GM19438 (cell line): ENCODE measurements around the gene GRK5.
"Not testable (repeated sequence)": the region's sequence is repeated elsewhere in the genome, so short reads cannot be mapped to it uniquely, and the experiment has no call there.

Source experiments
- ATAC-seq: cut with Tn5 transposase; IDR thresholded peaks from one replicate; pipeline ENCODE4 v1.9.1; 2021; ENCODE audit warnings: low read depth; ENCODE audit not compliant: unreplicated experiment

Gene GRK5

GRCh38 chr10:119448628-119449584 lies 241.5 kb downstream of the GRK5 start:
- ATAC-seq = no peak

DNA sequence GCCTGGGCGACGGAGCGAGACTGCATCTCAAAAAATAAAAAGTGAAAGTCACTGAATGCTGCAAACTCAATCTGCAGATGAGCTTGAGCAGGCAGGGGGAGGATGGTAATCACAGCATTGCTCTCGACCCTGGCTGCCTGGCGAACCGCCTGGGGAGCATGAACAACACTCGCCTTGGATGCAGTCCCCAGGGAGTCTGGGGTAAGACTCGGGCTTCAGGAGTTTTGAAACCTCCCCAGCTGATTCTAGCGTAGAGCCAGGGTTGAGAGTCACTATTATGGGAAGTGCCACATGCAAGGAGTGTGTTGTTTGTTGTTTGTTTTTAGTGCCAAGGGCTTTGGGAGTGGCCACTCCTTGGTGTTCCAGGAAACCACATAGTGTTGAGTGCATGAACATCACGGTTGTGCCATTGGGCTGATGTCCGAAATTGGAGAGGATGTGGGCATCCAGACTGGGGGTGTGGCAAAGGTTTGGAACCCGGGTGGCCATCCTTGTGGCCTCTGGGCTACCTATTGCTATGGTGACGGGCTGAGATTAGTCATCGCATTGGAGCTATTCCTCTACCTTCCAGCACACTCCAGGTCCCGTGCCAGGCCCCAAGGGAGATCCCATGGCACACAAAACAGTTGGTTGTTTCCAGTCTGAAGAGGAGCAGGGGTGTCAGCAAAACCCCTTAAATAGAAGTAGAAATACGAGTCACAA lies 242.5 kb downstream of the GRK5 start:
- no peak for ATAC-seq

- ATAC-seq = no peak
These were observed 243.4 kb downstream of the GRK5 start for GRCh38 chr10:119450606-119451299.

DNA sequence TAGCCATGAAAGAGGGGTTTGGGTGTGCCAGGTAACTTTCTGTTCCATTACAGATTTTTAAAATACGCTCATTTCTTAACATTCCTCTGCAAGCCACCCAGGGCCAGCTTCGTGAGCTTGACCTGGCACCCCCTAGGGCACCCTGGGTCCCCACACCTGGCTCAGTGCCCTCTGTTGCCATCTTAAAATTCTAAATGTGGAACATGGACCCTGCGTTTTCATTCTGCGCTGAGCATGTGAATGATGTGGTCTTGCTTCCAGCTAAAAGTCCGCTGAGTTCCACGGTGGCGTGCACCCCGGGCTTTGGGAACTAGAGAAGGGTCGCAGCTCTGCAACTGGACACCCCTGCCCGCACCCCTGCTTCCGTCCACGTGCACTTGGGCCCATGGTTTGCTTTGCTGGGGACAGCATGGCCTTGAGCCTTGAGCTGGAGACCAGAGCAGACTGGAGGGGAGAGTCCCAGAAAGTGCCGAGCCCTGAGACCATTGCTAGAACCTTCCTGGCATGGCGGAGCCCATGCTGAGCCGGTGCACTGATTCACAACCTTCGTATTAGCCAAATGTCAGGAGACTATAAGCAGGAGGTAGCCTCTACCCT lies 244.0 kb downstream of the GRK5 start:
- ATAC-seq = no peak

DNA sequence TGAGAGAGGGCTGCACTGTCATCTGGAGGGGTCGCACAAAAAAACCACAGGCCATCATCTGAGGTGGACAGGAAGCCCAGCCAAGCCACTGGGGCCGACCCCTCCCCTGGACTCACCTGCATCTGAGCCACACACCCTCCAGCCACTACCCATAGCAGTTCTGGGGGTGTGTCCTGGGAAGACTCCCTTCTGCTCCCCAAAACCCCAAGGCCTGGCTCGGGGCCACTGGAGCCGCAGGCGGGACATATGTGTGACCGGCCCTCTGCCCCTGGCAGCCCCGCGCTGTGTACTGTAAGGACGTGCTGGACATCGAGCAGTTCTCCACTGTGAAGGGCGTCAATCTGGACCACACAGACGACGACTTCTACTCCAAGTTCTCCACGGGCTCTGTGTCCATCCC lies 245.0 kb downstream of the GRK5 start:
- no peak for ATAC-seq

DNA sequence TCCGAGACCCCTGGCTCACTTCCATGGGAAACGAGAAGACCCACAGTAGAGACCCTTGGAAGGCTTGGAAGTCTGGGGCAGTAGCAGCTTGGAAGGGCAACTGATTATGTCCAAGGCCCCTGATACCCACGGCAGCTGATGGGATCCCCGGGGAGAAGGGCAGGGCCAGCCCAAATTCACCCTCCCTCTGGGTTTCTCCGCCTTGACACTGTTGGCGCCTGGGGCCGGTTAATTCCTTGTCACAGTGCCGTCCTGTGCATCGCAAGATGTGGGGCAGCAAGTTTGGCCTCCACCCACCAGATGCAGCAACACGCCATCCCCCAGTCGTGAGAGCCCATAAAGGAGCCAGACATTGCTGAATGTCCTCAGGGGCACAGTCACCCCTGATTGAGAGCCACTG lies 245.9 kb downstream of the GRK5 start:
- ATAC-seq = no peak

GRCh38 chr10:119454316-119454715 lies 246.9 kb downstream of the GRK5 start:
- no peak for ATAC-seq

GRCh38 chr10:119454990-119455389 lies 247.6 kb downstream of the GRK5 start:
- no peak for ATAC-seq

DNA sequence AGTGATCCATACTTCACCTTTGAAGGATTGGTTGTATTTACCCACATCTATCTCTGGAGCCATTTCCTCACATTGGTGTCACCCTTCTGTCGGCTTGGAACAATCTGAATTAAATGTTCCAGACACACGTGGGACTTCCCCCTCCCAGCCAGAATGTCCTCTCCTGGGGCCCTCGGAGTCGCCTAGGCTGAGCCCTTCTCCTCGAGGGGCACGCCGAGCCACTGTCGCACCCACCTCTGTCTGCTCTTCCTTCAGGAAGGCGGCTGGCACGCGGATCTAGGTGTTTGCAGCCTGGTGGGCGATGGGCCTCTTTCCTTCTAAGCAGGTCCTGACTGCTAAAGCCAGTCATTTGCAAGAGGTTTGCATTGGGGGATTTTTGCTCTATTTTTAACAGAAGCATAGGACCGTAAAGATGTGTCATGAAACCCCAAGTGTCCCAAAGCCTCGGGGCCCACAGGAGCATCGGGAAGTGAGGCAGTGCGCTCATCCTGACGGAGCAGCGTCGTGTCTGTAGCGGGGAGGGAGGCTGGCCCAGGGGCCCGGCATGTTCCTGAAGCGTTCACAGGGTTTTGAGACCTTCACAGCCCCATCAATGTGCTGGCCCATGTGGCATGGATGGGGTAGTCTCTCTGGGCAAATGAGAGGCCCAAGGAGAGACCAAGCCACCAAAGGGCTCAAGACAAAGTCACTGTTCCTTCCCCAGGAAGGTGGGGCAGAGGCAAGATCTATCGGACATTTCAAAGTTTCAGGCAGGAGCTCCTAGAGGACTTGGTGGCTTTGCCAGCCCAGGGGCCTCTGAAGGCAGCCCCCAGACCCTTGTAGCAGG lies 248.5 kb downstream of the GRK5 start:
- no peak for ATAC-seq

- no peak for ATAC-seq
These were observed 249.1 kb downstream of the GRK5 start for GRCh38 chr10:119456435-119456810.

- no peak for ATAC-seq
These were observed 250.8 kb downstream of the GRK5 start for GRCh38 chr10:119457966-119458766.

DNA sequence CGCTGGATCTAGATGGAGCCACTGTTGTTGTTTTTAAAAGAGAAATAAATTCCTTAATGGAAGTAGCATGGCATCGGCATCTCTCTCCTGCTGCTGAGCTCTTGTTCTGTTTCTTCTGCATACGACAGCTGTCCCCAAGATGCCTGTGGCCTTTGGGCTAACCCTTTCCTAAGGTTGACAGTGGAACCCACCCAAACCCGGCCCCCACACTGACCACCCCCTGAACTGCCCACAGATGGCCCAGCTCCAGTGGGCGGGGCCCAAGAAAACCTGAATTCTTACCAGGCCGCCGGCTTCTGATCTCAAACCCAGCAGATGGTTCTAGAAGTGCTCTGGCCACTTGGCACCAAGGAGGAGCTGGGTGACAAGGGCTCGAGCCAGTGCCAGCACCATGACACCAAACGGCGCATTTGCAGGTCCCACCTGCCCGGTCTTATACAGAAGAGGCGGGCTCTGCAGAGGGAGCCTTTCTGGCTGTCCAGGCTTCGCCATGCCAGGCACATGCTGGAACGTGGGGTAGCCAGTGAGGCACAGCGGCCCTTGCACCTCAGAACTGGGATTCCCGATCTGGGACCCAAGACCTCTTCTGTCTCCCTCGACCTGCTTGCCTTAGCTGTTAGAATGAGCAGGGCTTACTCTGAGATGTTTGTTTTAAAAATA lies 252.4 kb downstream of the GRK5 start:
- ATAC-seq = no peak

GRCh38 chr10:119460369-119461195 lies 253.2 kb downstream of the GRK5 start:
- no peak for ATAC-seq

DNA sequence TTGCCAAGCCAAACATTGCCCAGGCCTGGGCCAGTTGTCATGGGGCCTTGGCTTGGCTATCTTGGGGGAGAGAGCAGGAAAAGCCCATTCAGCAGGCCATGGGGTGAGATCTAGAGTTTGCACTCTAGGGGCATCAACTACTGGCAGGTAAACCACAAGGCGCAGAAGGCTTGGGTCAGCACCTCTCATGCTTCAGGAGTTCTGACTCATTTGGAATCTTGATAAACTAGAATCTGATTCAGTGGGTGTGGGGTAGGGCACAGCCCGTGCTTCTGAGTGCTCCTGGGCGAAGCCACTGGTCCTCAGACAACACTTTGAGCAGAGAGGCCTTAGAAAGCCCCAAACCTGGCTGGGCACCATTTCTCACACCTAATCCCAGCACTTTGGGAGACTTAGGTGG lies 254.0 kb downstream of the GRK5 start:
- no peak for ATAC-seq

DNA sequence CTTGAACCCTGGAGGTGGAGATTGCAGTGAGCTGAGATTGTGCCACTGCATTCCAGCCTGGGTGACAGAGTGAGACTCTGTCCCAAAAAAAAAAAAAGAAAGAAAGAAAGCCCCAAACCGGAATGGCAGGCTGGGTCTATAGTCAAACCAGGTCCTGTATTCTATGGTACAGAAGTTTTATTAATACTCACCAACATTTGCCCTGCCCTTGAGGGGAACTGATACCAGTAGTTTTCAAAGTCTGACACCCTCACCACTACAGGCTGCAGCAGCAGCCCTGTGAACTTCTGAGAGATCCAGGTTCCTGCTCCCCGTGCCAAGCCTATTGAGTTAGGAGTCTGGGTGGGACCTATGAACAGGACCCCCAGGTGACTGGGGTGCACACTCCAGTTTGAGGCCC lies 254.6 kb downstream of the GRK5 start:
- no peak for ATAC-seq

DNA sequence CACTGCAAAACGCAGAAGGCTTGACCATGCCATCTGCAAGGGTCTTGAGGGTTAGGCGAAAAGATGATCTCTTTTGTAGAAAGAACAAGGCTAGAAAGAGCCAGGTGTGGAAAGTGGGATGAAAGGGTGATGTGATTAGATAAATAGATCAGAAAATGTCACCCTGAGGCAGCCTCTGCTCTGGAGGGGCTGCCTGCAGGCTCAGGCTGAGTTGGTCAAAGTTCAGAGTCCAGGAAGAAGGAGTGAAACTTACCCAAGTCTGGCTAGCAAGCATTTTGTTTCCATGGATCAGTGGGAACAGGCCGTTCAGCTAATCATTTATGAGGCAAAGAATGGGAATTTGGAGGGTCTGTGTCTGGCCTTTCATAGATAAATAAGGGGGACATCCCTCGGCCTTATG lies 255.4 kb downstream of the GRK5 start:
- no peak for ATAC-seq

- ATAC-seq = not testable (repeated sequence)
These were observed 255.8 kb downstream of the GRK5 start for GRCh38 chr10:119463195-119463594.

DNA sequence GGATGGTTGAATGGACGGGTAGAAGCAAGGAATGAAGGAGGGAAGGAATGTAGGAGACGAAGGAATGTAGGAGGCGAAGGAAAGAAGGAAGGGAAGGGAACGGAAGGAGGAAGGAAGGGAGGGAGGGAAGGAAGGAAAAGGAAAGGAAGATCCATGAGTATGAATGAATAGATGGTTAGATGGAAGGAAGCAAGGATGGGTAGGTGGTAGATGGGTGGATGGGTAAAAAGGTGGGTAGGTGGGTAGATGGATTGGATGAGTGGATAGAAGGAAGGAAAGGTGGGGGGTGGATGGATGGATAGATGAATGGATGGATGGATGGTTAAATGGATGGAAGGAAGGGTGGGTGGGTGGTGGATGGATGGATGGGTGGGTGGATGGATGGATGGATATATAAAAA lies 257.7 kb downstream of the GRK5 start:
- ATAC-seq = no peak
